ENCODE results near the gene CRAMP1.

DNA sequence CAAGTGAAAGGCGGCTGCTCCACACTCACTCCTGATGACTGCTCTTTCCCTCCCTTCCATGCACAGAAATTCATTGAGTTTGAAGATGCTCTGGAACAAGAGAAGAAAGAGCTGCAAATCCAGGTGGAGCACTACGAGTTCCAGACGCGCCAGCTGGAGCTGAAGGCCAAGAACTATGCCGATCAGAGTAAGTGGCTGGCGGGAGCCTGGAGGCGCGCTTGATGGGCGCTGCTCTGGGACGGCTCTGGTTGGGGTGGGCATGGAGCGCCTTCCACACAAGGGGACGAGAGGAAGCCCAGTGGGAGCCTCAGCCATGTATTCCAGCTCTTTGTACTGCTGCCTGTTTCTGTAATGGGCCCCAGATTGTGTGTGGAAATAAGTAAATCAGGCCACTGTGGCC, 112.3 kb downstream of the CRAMP1 start:
- TF ChIP-seq EZH2 (IDR thresholded peaks at IDR 0.05; ENCODE audit: borderline replicate concordance, low read depth, low read length, severe bottlenecking) = no peak
- TF ChIP-seq, protein P1, sequence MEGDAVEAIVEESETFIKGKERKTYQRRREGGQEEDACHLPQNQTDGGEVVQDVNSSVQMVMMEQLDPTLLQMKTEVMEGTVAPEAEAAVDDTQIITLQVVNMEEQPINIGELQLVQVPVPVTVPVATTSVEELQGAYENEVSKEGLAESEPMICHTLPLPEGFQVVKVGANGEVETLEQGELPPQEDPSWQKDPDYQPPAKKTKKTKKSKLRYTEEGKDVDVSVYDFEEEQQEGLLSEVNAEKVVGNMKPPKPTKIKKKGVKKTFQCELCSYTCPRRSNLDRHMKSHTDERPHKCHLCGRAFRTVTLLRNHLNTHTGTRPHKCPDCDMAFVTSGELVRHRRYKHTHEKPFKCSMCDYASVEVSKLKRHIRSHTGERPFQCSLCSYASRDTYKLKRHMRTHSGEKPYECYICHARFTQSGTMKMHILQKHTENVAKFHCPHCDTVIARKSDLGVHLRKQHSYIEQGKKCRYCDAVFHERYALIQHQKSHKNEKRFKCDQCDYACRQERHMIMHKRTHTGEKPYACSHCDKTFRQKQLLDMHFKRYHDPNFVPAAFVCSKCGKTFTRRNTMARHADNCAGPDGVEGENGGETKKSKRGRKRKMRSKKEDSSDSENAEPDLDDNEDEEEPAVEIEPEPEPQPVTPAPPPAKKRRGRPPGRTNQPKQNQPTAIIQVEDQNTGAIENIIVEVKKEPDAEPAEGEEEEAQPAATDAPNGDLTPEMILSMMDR (IDR thresholded peaks at IDR 0.05; ENCODE audit: extremely low read depth in 1 of 2, insufficient read depth in 1 of 2, low read depth in 1 of 2, low read length in 2 of 2) = no peak
- TF ChIP-seq POLR2AphosphoS5 (IDR thresholded peaks at IDR 0.05; ENCODE audit: insufficient read depth, low read depth, low read length) = no peak
- no peak for TF ChIP-seq POLR2A (IDR thresholded peaks at IDR 0.05; ENCODE audit: low read depth, low read length)
